ENCODE results near the gene COQ8A.

- TF ChIP-seq ZNF274 (IDR thresholded peaks at IDR 0.05; ENCODE audit: low read depth, low read length), result no peak
- TF ChIP-seq YY1 (IDR thresholded peaks at IDR 0.05; ENCODE audit: insufficient read depth, insufficient read length), result no peak
- no peak for TF ChIP-seq SUZ12 (IDR thresholded peaks at IDR 0.05; ENCODE audit: extremely low read depth, insufficient read depth, insufficient read length)
These were observed 18.6 kb upstream of the COQ8A start for GRCh38 chr1:226921504-226921903.
